Measurements from ENCODE around the gene ADCY9. TPM values are rescaled to one million over a fixed set of nuclear protein-coding genes. Genes with fewer than 3 reads are reported as not detected.

ADCY9 gene
- total and polyA plus RNA-seq, 12 donors: 11.5 to 57.6 (median 42.7) TPM

DNA sequence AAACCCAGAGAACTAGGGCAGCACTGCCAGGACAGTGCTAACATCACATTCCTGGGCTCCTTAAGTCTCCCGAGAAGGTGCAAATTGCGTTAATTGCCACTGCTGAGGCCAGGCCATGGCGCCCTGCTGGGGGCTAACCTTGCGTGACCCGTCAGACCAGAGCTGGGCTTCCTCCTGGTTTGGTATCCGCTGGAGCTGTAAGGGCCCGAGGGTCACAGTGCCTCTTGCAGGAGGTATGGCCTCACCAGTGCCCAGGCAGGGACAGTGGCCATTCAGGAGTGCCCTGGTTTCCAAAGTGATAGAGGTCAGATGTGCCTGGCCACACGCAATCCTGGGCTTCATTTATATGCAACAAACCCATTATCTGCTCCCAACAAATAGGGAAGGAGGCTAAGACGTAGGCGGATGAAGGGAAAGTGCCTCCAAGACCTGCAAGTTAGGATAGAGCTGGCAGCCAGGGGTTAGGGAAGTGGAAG is 17.7 kb upstream of the ADCY9 start:
- peaks cover 0 to 6% (median 0%) of the 10 kb centered on the region in 11 donors for H3K9me3 ChIP-seq
- H3K36me3 ChIP-seq: no peaks in the 10 kb centered on the region
- intact Hi-C loops (cut with DNase I): no loop called here
- no peak overlapping the region for H3K4me3 ChIP-seq
- WGBS, 2 donors: 86 to 92% methylated on average over 10 of the region's 10 CpGs
- no peaks in the 10 kb centered on the region for H3K4me1 ChIP-seq
- peaks cover 0 to 9% (median 0%) of the 10 kb centered on the region in 7 donors for H3K27me3 ChIP-seq
- DNase-seq (no peak), ATAC-seq (no peak)
- H3K27ac ChIP-seq: no peak overlapping the region
- TF ChIP-seq, protein P1, sequence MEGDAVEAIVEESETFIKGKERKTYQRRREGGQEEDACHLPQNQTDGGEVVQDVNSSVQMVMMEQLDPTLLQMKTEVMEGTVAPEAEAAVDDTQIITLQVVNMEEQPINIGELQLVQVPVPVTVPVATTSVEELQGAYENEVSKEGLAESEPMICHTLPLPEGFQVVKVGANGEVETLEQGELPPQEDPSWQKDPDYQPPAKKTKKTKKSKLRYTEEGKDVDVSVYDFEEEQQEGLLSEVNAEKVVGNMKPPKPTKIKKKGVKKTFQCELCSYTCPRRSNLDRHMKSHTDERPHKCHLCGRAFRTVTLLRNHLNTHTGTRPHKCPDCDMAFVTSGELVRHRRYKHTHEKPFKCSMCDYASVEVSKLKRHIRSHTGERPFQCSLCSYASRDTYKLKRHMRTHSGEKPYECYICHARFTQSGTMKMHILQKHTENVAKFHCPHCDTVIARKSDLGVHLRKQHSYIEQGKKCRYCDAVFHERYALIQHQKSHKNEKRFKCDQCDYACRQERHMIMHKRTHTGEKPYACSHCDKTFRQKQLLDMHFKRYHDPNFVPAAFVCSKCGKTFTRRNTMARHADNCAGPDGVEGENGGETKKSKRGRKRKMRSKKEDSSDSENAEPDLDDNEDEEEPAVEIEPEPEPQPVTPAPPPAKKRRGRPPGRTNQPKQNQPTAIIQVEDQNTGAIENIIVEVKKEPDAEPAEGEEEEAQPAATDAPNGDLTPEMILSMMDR (IDR thresholded peaks at IDR 0.05): no peak

DNA sequence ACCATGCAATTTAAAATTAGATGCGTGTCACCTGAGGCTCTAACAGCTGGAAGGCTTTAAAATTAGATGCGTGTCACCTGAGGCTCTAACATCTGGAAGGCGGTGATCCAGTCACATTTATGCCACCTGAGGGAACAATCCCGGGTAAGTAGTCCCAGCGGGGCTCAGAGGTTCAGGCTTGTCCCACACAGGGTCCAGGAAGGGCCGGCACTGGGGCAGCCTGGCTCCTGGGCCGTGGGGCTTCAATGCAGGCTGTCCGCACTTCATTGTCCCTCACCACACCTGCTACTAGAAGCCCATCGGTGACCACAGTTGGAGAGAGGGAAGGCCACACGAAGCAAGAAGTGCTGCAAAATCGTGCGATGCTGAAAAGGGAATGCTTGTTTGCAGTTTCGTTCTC is 15.4 kb upstream of the ADCY9 start:
- no peaks in the 10 kb centered on the region for H3K36me3 ChIP-seq
- no peaks in the 10 kb centered on the region for H3K4me1 ChIP-seq
- no peaks in the 10 kb centered on the region for H3K9me3 ChIP-seq
- WGBS, 2 donors: 66 to 74% methylated on average over 13 of the region's 13 CpGs
- no peak overlapping the region for H3K4me3 ChIP-seq
- peaks cover 0 to 9% (median 0%) of the 10 kb centered on the region in 7 donors for H3K27me3 ChIP-seq
- DNase-seq: no peak
- TF ChIP-seq, protein P1 (IDR thresholded peaks at IDR 0.05): no peak
- no peak for ATAC-seq
- no peak overlapping the region for H3K27ac ChIP-seq
- intact Hi-C loops (cut with DNase I): no loop called here

DNA sequence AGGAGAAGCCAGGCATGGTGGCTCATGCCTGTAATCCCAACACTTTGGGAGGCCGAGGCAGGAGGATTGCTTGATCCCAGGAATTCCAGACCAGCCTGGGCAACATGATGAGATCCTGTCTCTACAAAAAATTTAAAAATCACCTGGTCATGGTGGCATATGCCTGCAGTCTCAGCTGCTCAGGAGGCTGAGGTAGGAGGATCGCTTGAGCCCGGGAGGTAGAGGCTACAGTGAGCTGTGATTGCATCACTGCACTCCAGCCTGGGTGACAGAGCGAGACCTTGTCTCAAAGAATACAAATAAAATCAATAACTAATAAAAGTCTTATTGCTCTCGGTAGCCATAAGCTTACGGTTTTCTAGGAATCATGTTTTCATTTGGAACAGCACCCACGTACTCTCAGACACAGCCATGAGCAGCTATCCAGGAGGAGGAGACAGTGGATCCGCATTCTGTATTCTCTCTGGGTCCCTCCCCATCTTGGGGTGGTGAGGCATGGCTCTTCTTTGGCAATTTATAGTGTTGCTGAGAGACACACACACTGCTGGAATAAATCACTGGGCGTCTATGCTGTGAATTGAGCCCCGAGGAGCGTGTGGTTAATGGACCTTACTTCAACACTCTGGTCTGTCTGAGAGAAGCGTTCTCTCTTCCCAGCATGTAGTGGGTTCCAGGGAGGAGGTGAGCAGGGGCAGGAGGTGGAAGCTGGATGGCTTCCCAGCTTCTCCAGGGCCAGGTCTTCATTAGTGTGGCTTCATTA is 8.5 kb upstream of the ADCY9 start:
- intact Hi-C loops (cut with DNase I): loop anchor here in 3 of 10 donors (5.0 to 10.0 kb wide), 3 partner anchors 48 to 127 kb away; no protein-coding TSS in a partner anchor
- no peaks in the 10 kb centered on the region for H3K36me3 ChIP-seq
- TF ChIP-seq, protein P1 (IDR thresholded peaks at IDR 0.05): no peak
- no peaks in the 10 kb centered on the region for H3K9me3 ChIP-seq
- no peak for ATAC-seq
- DNase-seq: no peak
- no peak overlapping the region for H3K27ac ChIP-seq
- H3K4me1 ChIP-seq: no peaks in the 10 kb centered on the region
- peaks cover 0 to 4% (median 0%) of the 10 kb centered on the region in 7 donors for H3K27me3 ChIP-seq
- WGBS, 2 donors: 84 to 92% methylated on average over 12 of the region's 12 CpGs
- no peak overlapping the region for H3K4me3 ChIP-seq

DNA sequence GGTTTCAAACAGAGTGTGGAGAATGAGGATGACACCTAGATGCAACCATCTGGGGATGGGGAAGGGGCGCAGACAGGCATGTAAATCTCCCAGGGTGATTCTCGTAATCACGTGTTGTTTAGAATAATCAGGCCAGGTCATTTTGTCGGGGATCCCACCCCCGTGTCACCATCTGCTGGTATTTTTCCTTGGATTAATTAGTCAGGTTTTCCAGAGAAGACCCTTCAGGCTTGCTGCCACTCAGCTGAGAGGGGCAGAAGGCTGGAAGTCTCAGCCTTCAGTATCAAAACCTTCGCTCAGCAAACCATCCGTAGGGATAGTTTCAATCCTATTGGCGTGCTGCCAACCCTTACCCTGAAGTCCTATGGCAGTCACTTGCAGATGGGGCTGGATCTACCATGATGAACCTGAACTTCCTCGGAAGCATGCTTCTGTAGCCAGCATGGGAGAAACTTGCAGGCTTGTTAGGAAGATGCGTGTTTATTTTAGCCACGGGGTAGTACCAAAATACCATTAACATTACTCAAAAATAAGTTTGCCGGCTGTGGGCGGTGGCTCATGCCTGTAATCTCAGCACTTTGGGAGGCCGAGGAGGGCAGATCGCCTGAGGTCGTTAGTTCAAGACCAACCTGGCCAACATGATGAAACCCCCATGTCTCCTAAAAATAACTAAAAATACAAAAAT is 7.5 kb upstream of the ADCY9 start:
- H3K4me1 ChIP-seq: no peaks in the 10 kb centered on the region
- TF ChIP-seq, protein P1 (IDR thresholded peaks at IDR 0.05): no peak
- no peak overlapping the region for H3K4me3 ChIP-seq
- H3K27ac ChIP-seq: no peak overlapping the region
- no peaks in the 10 kb centered on the region for H3K36me3 ChIP-seq
- DNase-seq (no peak), ATAC-seq (no peak)
- intact Hi-C loops (cut with DNase I): loop anchor here in 3 of 10 donors (5.0 to 10.0 kb wide), 3 partner anchors 49 to 126 kb away; no protein-coding TSS in a partner anchor
- no peaks in the 10 kb centered on the region for H3K9me3 ChIP-seq
- H3K27me3 ChIP-seq: no peaks in the 10 kb centered on the region
- WGBS, 2 donors: 69 to 74% methylated on average over 16 of the region's 16 CpGs
